K562 (cell line): ENCODE measurements around the gene CBX4. TPM values are rescaled to one million over a fixed set of nuclear protein-coding genes. Genes with fewer than 3 reads are reported as not detected.
A peak's percentile ranks its signal among the peaks of the same experiment; 100 is the strongest.

Source experiments
- ATAC-seq: fragments of 200-7000 bp; cut with Tn5 transposase; 3 replicates; pipeline ENCODE4 v1.9.1; 2020; ENCODE audit warnings: moderate library complexity
- BruUV-seq: library from RNA; stranded (reverse); fragments of 400-500 nt; replicated peaks from 2 replicates; lab custom pipeline; 2021; lab: Mats Ljungman, UMichigan
- CTCF ChIA-PET: fragments of 300-600 bp; formaldehyde crosslinking; extraction: SDS; loops from one replicate; lab custom pipeline; 2021; ENCODE audit warnings: low intra/inter-chr PET ratio; lab: Yijun Ruan, JAX
- POLR2A ChIA-PET: fragments of 300-600, 350-650 bp; sonication (Branson Sonifier 250); formaldehyde crosslinking; extraction: SDS; loops from one replicate; lab custom pipeline; 2021; ENCODE audit warnings: antibody characterized with exemption, inconsistent platforms; lab: Yijun Ruan, JAX
- DNase-seq, 4 experiments: peaks; one replicate each; pipeline versions ENCODE4 v3.0.0 to v3.0.0-alpha.2; 2011 to 2018; ENCODE audit warnings: low spot score in 3 of 4, mixed read lengths in 3 of 4; ENCODE audit errors: extremely low read depth in 1 of 4
- FAIRE-seq: peaks from 2 replicates; lab custom pipeline; 2011; peaks lifted over from hg19 to GRCh38; lab: Jason Lieb, UNC
- H2AFZ ChIP-seq: 2 replicates; pipeline ENCODE4 v1.6.0; 2011; ENCODE audit warnings: low read depth, low read length, control low read depth, inconsistent platforms
- H3K27ac ChIP-seq: fragments of 200-600 bp; 3 replicates; pipeline ENCODE4 v1.8.0; 2011; ENCODE audit warnings: low read depth, mild to moderate bottlenecking, control low read depth, inconsistent platforms, low read length, moderate library complexity, mixed read lengths; ENCODE audit errors: extremely low read depth
- H3K27me3 ChIP-seq, 2 experiments: fragments of 300-600 bp in 1 of 2; 2 replicates in 1 of 2; 3 replicates in 1 of 2; pipeline versions ENCODE4 v1.6.0 to v1.8.0; 2011; ENCODE audit warnings: inconsistent platforms in 2 of 2, low read length in 2 of 2, mild to moderate bottlenecking in 1 of 2, mixed read lengths in 1 of 2, moderate library complexity in 1 of 2; ENCODE audit not compliant: control insufficient read depth in 2 of 2, insufficient read depth in 2 of 2
- H3K36me3 ChIP-seq: fragments of 300-600 bp; 3 replicates; pipeline ENCODE4 v1.8.0; 2011; ENCODE audit warnings: mild to moderate bottlenecking, low read length, inconsistent platforms; ENCODE audit not compliant: control insufficient read depth, insufficient read depth
- H3K4me1 ChIP-seq, 2 experiments: fragments of 200-600 bp in 1 of 2; replicated peaks in 1 of 2; 2 replicates in 1 of 2; 3 replicates in 1 of 2; pipeline versions ENCODE4 v1.5.1 to v1.8.0; 2011; ENCODE audit warnings: inconsistent platforms in 2 of 2, low read length in 2 of 2, mild to moderate bottlenecking in 1 of 2, mixed read lengths in 1 of 2, moderate library complexity in 1 of 2; ENCODE audit not compliant: control insufficient read depth in 2 of 2, insufficient read depth in 2 of 2
- H3K4me2 ChIP-seq: 2 replicates; pipeline ENCODE4 v1.6.1; 2011; ENCODE audit warnings: low read length, control low read depth, inconsistent platforms, mixed read lengths; ENCODE audit not compliant: insufficient read depth
- H3K4me3 ChIP-seq: fragments of 200-600 bp; sonication (generic), shearing (Covaris generic); 2 replicates; pipeline ENCODE4 v1.5.1; 2016; ENCODE audit warnings: control low read depth, inconsistent platforms
- H3K79me2 ChIP-seq: fragments of 200-600 bp; 3 replicates; pipeline ENCODE4 v1.8.0; 2011; ENCODE audit warnings: low read length, inconsistent platforms; ENCODE audit not compliant: control insufficient read depth, insufficient read depth
- H3K9ac ChIP-seq, 2 experiments: 2 replicates each; pipeline versions ENCODE4 v1.6.0 to v1.6.1; 2011; ENCODE audit warnings: low read depth in 2 of 2, low read length in 2 of 2, control low read depth in 1 of 2, inconsistent platforms in 1 of 2, mild to moderate bottlenecking in 1 of 2, mixed read lengths in 1 of 2; ENCODE audit not compliant: insufficient read depth in 1 of 2
- H3K9me1 ChIP-seq: one replicate; pipeline ENCODE4 v1.6.0; 2011; ENCODE audit warnings: inconsistent platforms, mild to moderate bottlenecking, low read length, moderate library complexity; ENCODE audit not compliant: control insufficient read depth, insufficient read depth
- H3K9me3 ChIP-seq: replicated peaks from 2 replicates; pipeline ENCODE4 v1.5.1; 2011; ENCODE audit warnings: low read depth, low read length, inconsistent platforms; ENCODE audit not compliant: control insufficient read depth, insufficient read depth
- H4K20me1 ChIP-seq: replicated peaks from 2 replicates; pipeline ENCODE4 v1.6.1; 2011; ENCODE audit warnings: low read length, inconsistent platforms, mixed read lengths; ENCODE audit not compliant: control insufficient read depth, insufficient read depth
- FIP1L1 ChIP-seq: fragments of 200-400 bp; formaldehyde crosslinking; IDR thresholded peaks from 2 replicates; pipeline ENCODE4 v1.6.1; 2018; ENCODE audit warnings: mild to moderate bottlenecking, low read depth, low read length; ENCODE audit not compliant: poor library complexity, severe bottlenecking
- FOXJ3 ChIP-seq: sonication (generic); formaldehyde crosslinking; IDR thresholded peaks from 2 replicates; pipeline ENCODE4 v1.4.0; 2020; ENCODE audit warnings: mild to moderate bottlenecking, missing genetic modification reagents
- HNRNPL ChIP-seq: fragments of 200-400 bp; formaldehyde crosslinking; IDR thresholded peaks from 2 replicates; pipeline ENCODE4 v1.6.1; 2017; ENCODE audit warnings: low read depth, mild to moderate bottlenecking, low read length
- NONO ChIP-seq, 2 experiments: fragments of 200-400 bp in 1 of 2; fragments of 450-650 bp in 1 of 2; formaldehyde crosslinking in 1 of 2; IDR thresholded peaks; 2 replicates each; pipeline ENCODE4 v1.6.1; 2017; ENCODE audit warnings: low read depth in 2 of 2, mild to moderate bottlenecking in 2 of 2, moderate library complexity in 2 of 2, low read length in 1 of 2
- POLR2G ChIP-seq: fragments of 200-400 bp; formaldehyde crosslinking; IDR thresholded peaks from 2 replicates; pipeline ENCODE4 v1.6.1; 2017; ENCODE audit warnings: low read depth, mild to moderate bottlenecking, antibody characterized with exemption, low read length, moderate library complexity
- WGBS: fragments of 100-300 bp; shearing (Covaris generic); methylation state at CpG from one replicate; pipeline ENCODE4 v1.1.6; 2016; ENCODE audit warnings: low coverage, mixed read lengths; ENCODE audit not compliant: insufficient coverage; ENCODE audit errors: missing lambda C conversion rate; 5-methylcytosine and 5-hydroxymethylcytosine counted together
- in situ Hi-C: fragments of 300-500 bp; cut with MboI; formaldehyde crosslinking; loops from 4 replicates; pipeline ENCODE4 v1.15.0; 2018; ENCODE audit warnings: inconsistent platforms, mixed read lengths
- intact Hi-C: fragments of 100-400 bp; cut with micrococcal nuclease; formaldehyde crosslinking; loops from 2 replicates; pipeline ENCODE4 v1.14.2; 2022
- polyA plus RNA-seq, 8 experiments: library from polyadenylated mRNA; depleted of rRNA in 4 of 8; stranded (reverse) in 5 of 8; unstranded in 3 of 8; fragments of >200 nt; fragmentation: Nextera tagmentation in 2 of 8; fragmentation: Illumina TruSeq in 1 of 8; extraction: Ambion mirVana in 2 of 8; extraction: Trizol in 1 of 8; gene quantifications; 2 replicates each; pipeline versions ENCODE4 v1.2.1 to v1.2.3, GENCODE V29; 2011 to 2014; ENCODE audit warnings: inconsistent platforms in 1 of 8, missing spikeins in 1 of 8
- total RNA-seq, 7 experiments: library from RNA; depleted of rRNA in 6 of 7; stranded (reverse); fragments of >200 nt in 6 of 7; fragmentation: Illumina TruSeq in 2 of 7; extraction: Trizol in 2 of 7; gene quantifications; 2 replicates each; pipeline versions ENCODE4 v1.2.1 to v1.2.3, GENCODE V29; 2011 to 2021; ENCODE audit warnings: low replicate concordance in 1 of 7
- TF ChIP-seq, protein P1 (sequence below): sonication (generic); formaldehyde crosslinking; IDR thresholded peaks from 2 replicates; pipeline ENCODE4 v1.8.1; 2023; ENCODE audit warnings: mild to moderate bottlenecking, missing genetic modification reagents

CBX4 gene
- total and polyA plus RNA-seq, 9 of the 15 experiments (the other 6 are each of a cell fraction or from before 2014, with no cell fraction given) = 0.98 to 50.5 (median 10.0) TPM

DNA sequence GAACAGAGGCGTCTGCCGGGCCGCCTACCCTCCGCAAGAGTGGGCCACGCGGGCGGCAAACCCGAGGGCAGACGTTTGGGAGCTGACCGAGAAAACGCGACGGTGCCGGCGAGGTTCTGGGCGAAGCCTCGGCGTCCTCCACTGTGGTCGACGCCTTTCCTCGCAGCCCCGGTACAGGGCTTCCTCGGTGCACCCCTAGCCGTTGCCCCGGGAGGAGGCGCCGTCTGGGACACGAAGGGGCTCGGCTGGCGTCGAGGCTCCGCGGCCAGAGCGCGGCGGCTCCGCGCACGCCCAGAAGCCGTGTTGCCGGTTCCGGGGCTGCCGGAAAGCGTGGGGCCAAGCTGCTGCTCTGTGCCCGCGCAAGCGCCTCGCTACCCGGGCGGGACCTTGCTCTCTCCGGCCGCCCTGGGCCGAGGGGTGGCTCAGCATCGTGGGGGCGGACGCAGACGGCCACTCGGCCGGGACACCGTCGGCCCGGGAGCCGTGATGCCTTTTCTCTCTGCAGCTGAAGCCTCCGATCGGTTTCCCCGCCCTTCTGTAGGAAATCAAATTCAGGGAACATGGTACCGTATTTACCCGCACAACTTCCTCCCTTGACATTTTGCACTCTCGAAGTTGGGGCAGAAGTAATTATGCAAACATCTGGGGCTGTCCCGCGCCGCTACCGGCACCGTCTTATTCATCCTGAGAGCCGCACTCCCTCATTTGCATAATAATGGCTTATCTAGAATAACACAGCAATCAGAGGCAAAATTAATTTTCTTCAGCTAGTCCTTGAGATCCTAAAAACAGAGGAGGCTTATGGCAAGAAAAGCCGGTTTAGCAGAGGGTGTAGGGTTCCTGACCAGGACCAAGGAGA lies 35.0 kb downstream of the CBX4 start:
- intact Hi-C loops = loop anchor here (10.0 kb wide), 1 partner anchor 171 kb away; no protein-coding TSS in a partner anchor
- Histone ChIP-seq H3K9me1 (no peaks in the 10 kb centered on the region), H3K4me1 (peaks cover 41 to 67% of the 10 kb centered on the region in 2 experiments), H3K4me3 (no peak overlapping the region), H3K36me3 (no peaks in the 10 kb centered on the region; the same call in 2 of the 3 replicates), H3K27ac (no peak overlapping the region), H3K9ac (peak overlapping the region in 1 of 2 experiments; percentile 92; a peak in 2 of 4 replicates), H3K4me2 (no peak overlapping the region), H3K27me3 (no peaks in the 10 kb centered on the region), H3K9me3 (peaks cover 3% of the 10 kb centered on the region), H3K79me2 (no peaks in the 10 kb centered on the region), H4K20me1 (no peaks in the 10 kb centered on the region), H2AFZ (no peak overlapping the region)
- TF ChIP-seq FOXJ3 (CRISPR knock-in tag) = no peak
- peak; percentile 25 for TF ChIP-seq FIP1L1
- 0 out of 2 replicates have a peak, but pooled peaks have one; percentile 18 for TF ChIP-seq POLR2G
- TF ChIP-seq NONO (IDR thresholded peaks at IDR 0.05; ENCODE audit: low read depth in 2 of 2, low read length in 1 of 2) = peak in 1 of 2 experiments; percentile 47; a peak in 1 of 4 replicates
- TF ChIP-seq, protein P1, sequence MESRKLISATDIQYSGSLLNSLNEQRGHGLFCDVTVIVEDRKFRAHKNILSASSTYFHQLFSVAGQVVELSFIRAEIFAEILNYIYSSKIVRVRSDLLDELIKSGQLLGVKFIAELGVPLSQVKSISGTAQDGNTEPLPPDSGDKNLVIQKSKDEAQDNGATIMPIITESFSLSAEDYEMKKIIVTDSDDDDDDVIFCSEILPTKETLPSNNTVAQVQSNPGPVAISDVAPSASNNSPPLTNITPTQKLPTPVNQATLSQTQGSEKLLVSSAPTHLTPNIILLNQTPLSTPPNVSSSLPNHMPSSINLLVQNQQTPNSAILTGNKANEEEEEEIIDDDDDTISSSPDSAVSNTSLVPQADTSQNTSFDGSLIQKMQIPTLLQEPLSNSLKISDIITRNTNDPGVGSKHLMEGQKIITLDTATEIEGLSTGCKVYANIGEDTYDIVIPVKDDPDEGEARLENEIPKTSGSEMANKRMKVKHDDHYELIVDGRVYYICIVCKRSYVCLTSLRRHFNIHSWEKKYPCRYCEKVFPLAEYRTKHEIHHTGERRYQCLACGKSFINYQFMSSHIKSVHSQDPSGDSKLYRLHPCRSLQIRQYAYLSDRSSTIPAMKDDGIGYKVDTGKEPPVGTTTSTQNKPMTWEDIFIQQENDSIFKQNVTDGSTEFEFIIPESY = peak; percentile 14; the same call in 1 of the 2 replicates
- TF ChIP-seq HNRNPL = 0 out of 2 replicates have a peak, but pooled peaks have one; percentile 22
- 96% methylated on average over 62 of the region's 76 CpGs for WGBS
- in situ Hi-C loops = loop anchor here (5.0 kb wide), 1 partner anchor 33 kb away; the partner anchor contains the start of gene CBX4
- ChIA-PET POLR2A (interaction anchor here (1.9 to 2.5 kb wide), 2 partner anchors 32 to 35 kb away, joined by 7 to 10 read pairs; partner anchors contain the start of gene CBX4), CTCF (no interaction called here)
- DNase-seq (no peak), FAIRE-seq (no peak), ATAC-seq (no peak)
- no TSS peak for BruUV-seq
